GM19099 (cell line): ENCODE data around the gene PIM1.

Source experiments
- POLR2A ChIP-seq: IDR thresholded peaks from 3 replicates; pipeline ENCODE4 v1.6.1; 2011; ENCODE audit warnings: low read depth; ENCODE audit not compliant: insufficient read length; ENCODE audit errors: extremely low read depth

The PIM1 gene

GRCh38 chr6:37221585-37222124 lies 51.7 kb downstream of the PIM1 start:
- no peak for TF ChIP-seq POLR2A

- TF ChIP-seq POLR2A: no peak
Observed at GRCh38 chr6:37222125-37222967, 52.4 kb downstream of the PIM1 start.

GRCh38 chr6:37222992-37223391 lies 53.0 kb downstream of the PIM1 start:
- TF ChIP-seq POLR2A: no peak
